Measurements from ENCODE around the gene LRBA. TPM values are rescaled to one million over a fixed set of nuclear protein-coding genes. Genes with fewer than 3 reads are reported as not detected.

Gene LRBA
- total RNA-seq, 4 donors from 2014 or later, result 28.0 to 51.5 (median 30.9) TPM

- no peak for ATAC-seq (ENCODE audit: low FRiP score)
- TF ChIP-seq CTCF (IDR thresholded peaks at IDR 0.05), result no peak
- no peak for DNase-seq (ENCODE audit: low spot score)
These were observed 659.1 kb downstream of the LRBA start for GRCh38 chr4:150355858-150356455.

- TF ChIP-seq CTCF (IDR thresholded peaks at IDR 0.05), result no peak
- ATAC-seq (ENCODE audit: low FRiP score) (no peak), DNase-seq (ENCODE audit: low spot score) (no peak)
These were observed 659.7 kb downstream of the LRBA start for GRCh38 chr4:150355418-150355817.

GRCh38 chr4:150354214-150354796, 660.8 kb downstream of the LRBA start:
- no peak for ATAC-seq (ENCODE audit: low FRiP score)
- TF ChIP-seq CTCF (IDR thresholded peaks at IDR 0.05), result no peak
- DNase-seq (ENCODE audit: low spot score), result no peak

- TF ChIP-seq CTCF (IDR thresholded peaks at IDR 0.05), result no peak
- no peak for DNase-seq (ENCODE audit: low spot score)
- no peak for ATAC-seq (ENCODE audit: low FRiP score)
These were observed 667.0 kb downstream of the LRBA start for GRCh38 chr4:150348079-150348478.

DNA sequence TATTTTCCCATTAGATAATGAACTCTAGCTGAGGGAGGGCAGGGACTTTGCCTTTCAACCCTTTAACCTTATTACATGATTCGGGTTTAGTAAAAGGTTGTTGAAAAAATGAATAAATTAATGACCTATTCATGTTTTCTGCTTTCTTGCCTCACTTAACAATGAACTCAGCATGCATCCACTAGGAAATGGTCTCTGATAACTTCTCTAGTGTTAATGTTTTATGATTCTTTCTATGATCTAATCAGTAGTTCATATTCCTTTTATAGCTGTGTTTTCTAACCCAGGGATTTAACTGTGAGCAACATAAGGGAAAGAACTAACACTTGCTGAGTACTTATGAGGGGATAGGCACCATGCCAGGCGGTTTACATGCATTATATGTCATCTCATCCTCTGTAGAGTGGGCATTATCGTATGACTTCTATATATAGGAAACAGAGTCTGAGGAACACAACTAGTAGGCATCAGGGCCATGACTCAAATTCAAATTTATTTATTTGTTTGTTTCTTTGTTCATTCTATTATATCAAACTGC, 669.8 kb downstream of the LRBA start:
- DNase-seq (ENCODE audit: low spot score), result no peak
- no peak for TF ChIP-seq CTCF (IDR thresholded peaks at IDR 0.05)
- ATAC-seq (ENCODE audit: low FRiP score), result no peak

DNA sequence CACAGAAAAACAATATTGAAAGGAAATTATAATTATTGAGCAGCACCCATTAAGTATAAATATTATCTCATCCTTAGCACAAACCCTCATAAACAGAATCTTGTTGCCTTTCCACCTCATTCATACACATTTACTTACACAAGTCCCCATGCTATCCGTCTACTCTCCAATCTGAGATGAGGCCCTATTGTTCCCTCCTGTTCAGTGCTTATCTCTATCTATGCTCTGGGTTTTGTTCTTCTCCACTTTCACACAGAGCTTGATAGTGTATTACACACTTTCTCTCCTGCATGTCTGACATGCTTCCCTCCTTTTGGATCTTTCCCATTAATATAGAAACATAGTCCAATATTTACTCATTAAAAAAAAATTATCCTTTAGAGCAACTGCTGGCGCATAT, 671.3 kb downstream of the LRBA start:
- no peak for DNase-seq (ENCODE audit: low spot score)
- TF ChIP-seq CTCF (IDR thresholded peaks at IDR 0.05), result no peak
- no peak for ATAC-seq (ENCODE audit: low FRiP score)

DNA sequence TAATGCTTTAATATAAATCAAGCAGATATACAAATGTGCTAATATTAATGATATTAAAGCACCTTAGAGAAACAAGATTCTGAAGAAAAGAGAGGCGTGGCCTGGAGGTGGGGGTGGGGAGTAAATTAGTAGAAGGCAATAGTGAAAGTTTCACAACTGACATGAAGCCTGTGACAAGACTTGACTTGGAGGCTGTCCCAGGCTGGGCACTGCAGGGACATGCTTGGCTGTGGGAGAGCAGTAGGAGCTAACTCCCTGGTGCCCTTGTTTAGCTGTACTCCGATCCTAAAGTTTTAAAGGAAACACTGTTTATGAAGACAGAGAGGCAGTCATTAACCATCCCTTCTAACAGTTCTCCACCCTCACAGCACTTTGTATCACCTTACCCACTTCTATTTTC, 672.1 kb downstream of the LRBA start:
- ATAC-seq (ENCODE audit: low FRiP score) (no peak), DNase-seq (ENCODE audit: low spot score) (no peak)
- no peak for TF ChIP-seq CTCF (IDR thresholded peaks at IDR 0.05)
